Hindlimb muscle (tissue), 1 donor: ENCODE measurements around the gene AQP6. TPM values are rescaled to one million over a fixed set of nuclear protein-coding genes. Genes with fewer than 3 reads are reported as not detected.

Experiments used
- polyA plus RNA-seq: library from polyadenylated mRNA; unstranded; fragments of 120-200 nt; gene quantifications from one replicate; pipeline ENCODE4 v1.2.1, GENCODE V29; 2013; ENCODE audit not compliant: insufficient read length

AQP6 gene
- polyA plus RNA-seq, 1 donor: 0.09 TPM

Other genes starting within 250 kb of the AQP6 start
- 268 TPM for gene TMBIM6, start 231.4 kb upstream of the AQP6 start, polyA plus RNA-seq
- gene NCKAP5L, start 144.5 kb upstream of the AQP6 start, polyA plus RNA-seq: 56.8 TPM
- 5.3 TPM for gene BCDIN3D, start 129.8 kb upstream of the AQP6 start, polyA plus RNA-seq
- gene FAIM2, start 69.0 kb upstream of the AQP6 start, polyA plus RNA-seq: 10.3 TPM
- not detected for gene AQP2, start 22.2 kb upstream of the AQP6 start, polyA plus RNA-seq
- gene AQP5, start 11.1 kb upstream of the AQP6 start, polyA plus RNA-seq: 0.22 TPM
- gene RACGAP1, start 52.5 kb downstream of the AQP6 start, polyA plus RNA-seq: 22.4 TPM
- gene ASIC1, start 84.6 kb downstream of the AQP6 start, polyA plus RNA-seq: 9.5 TPM
- gene SMARCD1, start 112.4 kb downstream of the AQP6 start, polyA plus RNA-seq: 60.4 TPM
- gene GPD1, start 131.1 kb downstream of the AQP6 start, polyA plus RNA-seq: 81.1 TPM
- 39.0 TPM for gene COX14, start 139.3 kb downstream of the AQP6 start, polyA plus RNA-seq
- 49.0 TPM for gene CERS5, start 194.4 kb downstream of the AQP6 start, polyA plus RNA-seq